HuH-7 (cell line): ENCODE results near the gene ITGA4.

Source experiments
- DNase-seq: peaks from one replicate; pipeline ENCODE4 v3.0.0; 2011; ENCODE audit warnings: low spot score

Gene ITGA4

GRCh38 chr2:181458871-181459270 lies 1.7 kb downstream of the ITGA4 start:
- no peak for DNase-seq

- DNase-seq = no peak
Observed at GRCh38 chr2:181459621-181460021, 2.4 kb downstream of the ITGA4 start.

- DNase-seq = no peak
Observed at GRCh38 chr2:181461056-181461997, 4.1 kb downstream of the ITGA4 start.

GRCh38 chr2:181462033-181462432 lies 4.8 kb downstream of the ITGA4 start:
- DNase-seq = no peak

GRCh38 chr2:181463588-181463987 lies 6.4 kb downstream of the ITGA4 start:
- no peak for DNase-seq

GRCh38 chr2:181464966-181465365 lies 7.8 kb downstream of the ITGA4 start:
- DNase-seq = no peak

GRCh38 chr2:181465676-181466375 lies 8.6 kb downstream of the ITGA4 start:
- DNase-seq = no peak

GRCh38 chr2:181466661-181467576 lies 9.7 kb downstream of the ITGA4 start:
- no peak for DNase-seq

GRCh38 chr2:181467966-181468707 lies 11.0 kb downstream of the ITGA4 start:
- no peak for DNase-seq

GRCh38 chr2:181468811-181469210 lies 11.6 kb downstream of the ITGA4 start:
- DNase-seq = no peak

- DNase-seq = no peak
Observed at GRCh38 chr2:181471226-181471625, 14.0 kb downstream of the ITGA4 start.

GRCh38 chr2:181471783-181472182 lies 14.6 kb downstream of the ITGA4 start:
- DNase-seq = no peak

- no peak for DNase-seq
Observed at GRCh38 chr2:181472990-181473389, 15.8 kb downstream of the ITGA4 start.

- no peak for DNase-seq
Observed at GRCh38 chr2:181474222-181474881, 17.2 kb downstream of the ITGA4 start.

- no peak for DNase-seq
Observed at GRCh38 chr2:181483211-181483610, 26.0 kb downstream of the ITGA4 start.

- DNase-seq = no peak
Observed at GRCh38 chr2:181483876-181484275, 26.7 kb downstream of the ITGA4 start.

GRCh38 chr2:181484851-181485637 lies 27.9 kb downstream of the ITGA4 start:
- DNase-seq = no peak

- DNase-seq = no peak
Observed at GRCh38 chr2:181485638-181485946, 28.4 kb downstream of the ITGA4 start.

- DNase-seq = no peak
Observed at GRCh38 chr2:181499231-181499630, 42.0 kb downstream of the ITGA4 start.

- DNase-seq = no peak
Observed at GRCh38 chr2:181500201-181500600, 43.0 kb downstream of the ITGA4 start.
